ENCODE measurements around the gene KIFC3.
"Not testable (repeated sequence)": the region's sequence is repeated elsewhere in the genome, so short reads cannot be mapped to it uniquely, and the experiment has no call there.

Gene KIFC3

DNA sequence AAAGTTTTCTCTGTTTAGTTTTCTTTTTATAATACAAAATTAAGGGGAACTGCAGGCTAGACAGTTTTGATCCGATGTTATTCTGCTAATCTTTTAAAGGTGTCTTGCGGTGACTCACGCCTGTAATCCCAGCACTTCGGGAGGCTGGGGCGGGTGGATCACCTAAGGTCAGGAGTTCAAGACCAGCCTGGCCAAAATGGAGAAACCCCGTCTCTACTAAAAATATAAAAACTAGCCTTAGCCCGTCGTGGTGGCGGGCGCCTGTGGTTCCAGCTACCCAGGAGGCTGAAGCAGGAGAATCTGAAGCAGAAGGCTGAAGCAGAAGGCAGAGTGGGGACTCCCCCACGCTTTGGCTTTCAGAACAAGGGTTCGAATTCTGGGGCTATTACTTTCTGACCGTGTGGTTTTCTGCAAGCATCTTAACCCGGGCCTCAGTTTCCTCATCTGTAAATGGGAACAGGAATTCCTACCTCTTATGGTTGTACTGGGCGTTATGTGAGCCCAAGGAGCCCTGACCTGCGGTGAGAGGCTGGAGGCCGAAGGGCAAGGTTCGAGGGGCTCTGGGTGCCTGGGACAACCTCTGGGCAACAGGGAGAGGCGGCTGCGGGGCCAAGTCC lies 67.9 kb downstream of the KIFC3 start:
- DNase-seq = no peak

DNA sequence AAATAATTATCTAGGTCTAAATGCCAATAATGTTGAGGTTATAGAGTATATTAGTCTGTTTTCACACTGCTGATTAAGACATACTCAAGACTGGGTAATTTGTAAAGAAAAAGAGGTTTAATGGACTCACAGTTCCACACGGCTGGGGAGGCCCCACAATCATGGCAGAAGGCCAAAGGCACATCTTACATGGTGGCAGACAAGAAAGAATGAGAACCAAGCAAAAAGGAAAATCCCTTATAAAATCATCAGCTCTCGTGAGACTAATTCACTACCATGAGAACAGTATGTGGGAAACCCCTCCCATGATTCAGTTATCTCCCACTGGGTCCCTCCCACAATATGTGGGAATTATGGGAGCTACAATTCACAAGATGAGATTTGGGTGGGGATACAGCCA lies 69.6 kb downstream of the KIFC3 start:
- DNase-seq = no peak

DNA sequence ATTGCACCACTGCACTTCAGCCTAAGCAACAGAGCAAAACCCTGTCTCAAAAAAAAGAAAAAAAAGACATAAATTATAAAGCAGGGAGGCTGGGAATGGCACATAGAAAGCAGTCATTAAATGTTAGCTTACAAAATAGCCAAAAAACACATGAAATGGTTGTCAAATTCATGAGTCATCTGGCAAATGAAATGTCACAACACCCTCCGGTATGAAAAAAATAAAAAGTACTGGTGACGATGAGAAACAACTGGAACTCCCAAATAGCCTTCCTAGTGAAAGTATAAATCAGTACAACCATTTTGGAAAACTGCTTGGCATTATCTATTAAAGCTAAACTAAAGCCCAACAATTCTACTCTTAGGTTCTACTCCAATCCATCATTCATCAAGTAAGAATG lies 70.3 kb downstream of the KIFC3 start:
- DNase-seq = no peak

DNA sequence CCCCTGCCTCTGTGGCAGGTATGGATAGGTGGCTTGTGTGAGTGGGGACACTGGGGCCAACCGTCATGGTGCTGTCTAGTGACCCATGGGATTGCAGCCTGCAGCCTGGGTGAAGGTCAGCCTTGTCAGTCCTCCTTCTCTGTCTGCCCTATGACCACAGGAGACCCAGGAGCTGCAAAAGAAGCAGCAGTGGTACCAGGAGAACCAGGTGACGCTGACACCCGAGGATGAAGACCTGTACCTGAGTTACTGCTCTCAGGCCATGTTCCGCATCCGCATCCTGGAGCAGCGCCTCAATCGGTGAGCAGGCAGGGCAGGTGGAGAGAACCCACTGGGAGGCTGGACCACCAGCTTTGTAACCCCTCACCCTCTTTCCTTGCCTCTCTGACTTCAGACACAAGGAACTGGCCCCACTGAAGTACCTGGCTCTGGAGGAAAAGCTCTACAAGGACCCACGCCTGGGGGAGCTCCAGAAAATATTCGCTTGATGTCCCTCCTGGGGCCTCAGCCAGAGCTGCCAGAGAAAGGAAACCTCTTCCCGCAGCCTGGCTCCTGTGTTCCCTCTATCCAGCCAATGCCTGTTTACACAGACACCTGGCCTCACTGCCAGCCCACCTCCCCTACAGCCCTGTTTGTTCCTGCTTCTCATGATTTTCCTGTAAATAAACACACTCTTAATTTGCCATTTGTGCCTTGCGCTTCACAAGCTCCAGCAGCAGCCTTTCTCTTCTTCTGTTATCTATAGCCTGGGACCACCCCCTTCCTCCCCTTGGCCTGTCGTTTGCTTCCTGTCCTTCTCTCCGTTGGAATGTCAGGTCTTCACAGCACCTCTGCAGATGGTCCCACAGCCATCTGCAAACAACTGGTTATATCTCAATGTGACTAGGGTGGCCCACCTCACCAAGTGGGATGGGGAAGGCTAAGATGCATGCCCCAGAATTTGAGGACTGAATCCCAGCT lies 71.2 kb downstream of the KIFC3 start:
- no peak for DNase-seq

DNA sequence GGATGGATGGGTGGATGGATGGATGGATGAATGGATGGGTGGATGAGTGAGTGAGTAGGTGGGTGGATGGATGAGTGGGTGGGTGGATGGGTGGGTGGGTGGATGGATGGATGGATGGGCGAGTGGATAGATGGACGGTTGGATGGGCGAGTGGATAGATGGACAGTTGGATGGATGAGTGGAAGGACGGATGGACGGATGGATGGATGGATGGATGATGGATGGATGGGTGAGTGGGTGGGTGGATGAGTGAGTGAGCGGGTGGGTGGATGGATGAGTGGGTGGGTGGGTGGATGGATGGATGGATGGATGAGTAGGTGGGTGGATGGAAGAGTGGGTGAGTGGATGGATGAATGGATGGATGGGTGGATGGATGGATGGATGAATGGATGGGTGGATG lies 72.4 kb downstream of the KIFC3 start:
- DNase-seq = not testable (repeated sequence)

DNA sequence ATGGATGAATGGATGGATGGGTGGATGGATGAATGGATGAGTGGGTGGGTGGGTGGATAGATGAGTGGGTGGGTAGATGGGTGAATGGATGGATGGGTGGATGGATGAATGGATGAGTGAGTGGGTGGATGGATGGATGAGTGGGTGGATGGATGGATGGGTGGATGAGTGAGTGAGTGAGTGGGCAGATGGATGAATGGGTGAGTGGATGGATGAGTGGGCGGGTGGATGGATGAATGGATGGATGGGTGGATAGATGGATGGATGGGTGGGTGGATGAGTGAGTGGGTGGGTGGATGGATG lies 73.2 kb downstream of the KIFC3 start:
- DNase-seq = no peak

DNA sequence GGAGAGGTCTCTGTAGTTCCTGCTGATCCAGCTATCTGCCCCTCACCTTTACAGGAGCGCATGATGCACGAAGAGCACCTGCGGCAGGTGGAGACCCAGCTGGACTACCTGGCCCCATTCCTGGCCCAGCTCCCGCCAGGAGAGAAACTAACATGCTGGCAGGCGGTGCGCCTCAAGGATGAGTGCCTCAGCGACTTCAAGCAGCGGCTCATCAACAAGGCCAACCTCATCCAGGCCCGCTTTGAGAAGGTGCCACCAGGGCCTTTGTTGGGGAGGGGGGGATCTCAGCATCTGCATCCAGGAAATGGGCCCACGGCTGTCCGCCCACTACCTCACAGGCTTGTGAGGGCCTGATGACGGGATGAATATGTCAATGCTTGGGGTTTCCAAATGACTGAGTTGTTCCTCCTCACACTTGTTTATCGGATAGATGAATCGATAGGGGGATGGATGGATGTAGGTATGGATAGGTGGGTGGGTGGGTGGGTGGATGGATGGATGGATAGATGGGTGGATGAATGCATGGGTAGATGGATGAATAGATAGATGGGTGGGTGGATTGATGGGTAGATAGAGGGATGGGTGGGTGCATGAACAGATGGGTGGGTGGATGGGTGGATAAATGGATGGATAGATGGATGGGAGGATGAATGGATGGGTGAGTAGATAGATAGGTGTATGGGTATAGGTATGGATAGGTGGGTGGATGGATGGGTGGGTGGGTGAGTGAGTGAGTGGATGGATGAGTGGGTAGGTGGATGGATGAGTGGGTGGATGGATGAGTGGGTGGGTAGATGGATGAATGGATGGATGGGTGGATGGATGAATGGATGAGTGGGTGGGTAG lies 73.7 kb downstream of the KIFC3 start:
- no peak for DNase-seq

DNA sequence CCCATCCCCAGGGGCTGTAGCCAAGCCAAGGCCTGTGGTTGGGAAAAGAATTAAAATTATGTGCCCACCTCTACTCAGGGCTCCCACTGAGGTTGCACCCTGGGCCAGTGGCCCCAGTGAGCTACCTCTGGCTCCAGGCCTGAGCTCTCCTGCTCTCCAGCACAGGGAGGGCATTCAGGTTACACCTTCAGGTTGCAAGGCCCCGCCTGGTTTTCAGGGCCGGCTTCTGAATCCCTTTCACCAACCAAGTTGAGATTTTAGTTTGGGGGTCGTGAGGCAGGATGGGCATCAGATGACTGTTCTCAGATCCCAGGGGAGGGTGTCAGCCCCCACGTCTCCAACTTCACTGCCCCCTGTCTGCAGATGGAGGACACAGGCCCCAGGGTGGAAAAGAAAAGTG lies 74.7 kb downstream of the KIFC3 start:
- no peak for DNase-seq

DNA sequence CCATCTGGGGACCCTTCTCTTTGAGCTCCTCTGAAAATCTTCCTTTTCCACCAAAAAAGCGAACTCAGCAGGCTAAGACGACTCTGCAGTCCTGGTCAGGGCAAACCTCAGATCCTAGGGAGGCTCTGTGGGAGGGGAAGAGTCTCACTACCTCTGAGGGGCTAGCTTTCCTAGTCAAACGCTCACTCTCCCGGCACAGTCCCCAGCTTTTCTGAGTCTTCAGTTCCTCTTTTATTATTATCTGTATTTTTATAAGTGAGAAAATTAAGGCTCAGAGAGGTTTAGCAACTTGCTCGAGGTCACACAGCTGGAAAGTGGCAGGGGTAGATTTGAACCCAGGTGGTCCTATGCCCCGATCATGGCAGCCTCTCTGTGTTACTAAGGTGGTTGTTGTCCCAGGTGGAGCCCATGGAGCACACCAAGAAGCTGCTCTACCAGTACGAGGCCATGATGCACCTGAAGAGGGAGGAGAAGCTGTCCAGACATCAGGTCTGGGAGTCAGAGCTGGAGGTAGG lies 75.8 kb downstream of the KIFC3 start:
- no peak for DNase-seq

DNA sequence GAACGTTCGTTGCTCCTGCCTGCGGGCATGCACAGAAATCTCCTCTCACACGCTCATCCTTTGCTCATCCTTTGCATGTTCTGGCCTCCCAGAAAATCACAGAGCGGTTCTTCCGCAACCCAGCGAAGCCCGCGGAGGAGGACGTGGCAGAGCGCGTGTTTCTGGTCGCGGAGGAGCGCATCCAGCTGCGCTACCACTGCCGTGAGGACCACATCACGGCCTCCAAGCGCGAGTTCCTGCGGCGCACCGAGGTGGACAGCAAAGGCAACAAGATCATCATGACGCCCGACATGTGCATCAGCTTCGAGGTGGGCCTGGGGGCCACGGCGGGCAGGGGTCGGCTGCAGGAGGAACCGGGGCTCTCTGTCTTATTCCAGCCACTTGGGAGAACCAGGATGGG lies 76.3 kb downstream of the KIFC3 start:
- no peak for DNase-seq

DNA sequence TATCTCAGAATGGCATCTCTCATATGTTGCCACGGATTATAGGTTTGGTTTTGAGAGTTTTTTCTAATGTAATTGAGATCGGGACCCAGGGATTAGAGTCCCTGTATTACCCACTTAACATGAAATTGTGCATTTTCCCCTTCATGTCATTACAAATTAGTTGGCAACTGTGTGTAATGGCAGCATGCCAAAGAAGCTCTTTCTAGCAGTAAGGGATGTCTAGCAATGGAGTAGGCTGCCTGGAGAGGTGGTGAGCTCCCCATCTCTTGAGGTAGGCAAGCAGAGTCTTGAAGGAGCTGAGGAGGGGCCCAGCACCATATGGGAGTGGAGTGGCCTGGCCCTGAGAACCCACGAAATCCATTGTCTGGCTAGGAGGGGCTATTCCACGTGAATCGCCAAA lies 76.7 kb downstream of the KIFC3 start:
- DNase-seq = no peak

DNA sequence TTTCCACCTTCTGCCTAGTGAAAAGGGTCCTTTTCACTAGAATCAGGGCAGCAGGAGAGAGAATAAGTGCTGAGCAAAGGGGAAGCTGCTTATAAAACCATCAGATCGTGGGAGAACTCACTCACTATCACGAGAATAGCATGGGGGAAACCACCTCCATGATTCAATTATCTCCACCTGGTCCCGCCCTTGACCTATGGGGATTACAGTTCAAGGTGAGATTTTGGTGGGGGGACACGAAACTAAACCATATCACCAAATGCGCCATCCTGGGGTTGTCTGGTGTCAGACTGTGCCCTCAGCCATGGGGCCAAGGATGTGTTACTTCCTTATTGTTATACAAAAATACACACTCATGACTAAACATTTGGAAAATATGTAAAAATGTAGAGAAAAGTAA lies 77.1 kb downstream of the KIFC3 start:
- DNase-seq = no peak

DNA sequence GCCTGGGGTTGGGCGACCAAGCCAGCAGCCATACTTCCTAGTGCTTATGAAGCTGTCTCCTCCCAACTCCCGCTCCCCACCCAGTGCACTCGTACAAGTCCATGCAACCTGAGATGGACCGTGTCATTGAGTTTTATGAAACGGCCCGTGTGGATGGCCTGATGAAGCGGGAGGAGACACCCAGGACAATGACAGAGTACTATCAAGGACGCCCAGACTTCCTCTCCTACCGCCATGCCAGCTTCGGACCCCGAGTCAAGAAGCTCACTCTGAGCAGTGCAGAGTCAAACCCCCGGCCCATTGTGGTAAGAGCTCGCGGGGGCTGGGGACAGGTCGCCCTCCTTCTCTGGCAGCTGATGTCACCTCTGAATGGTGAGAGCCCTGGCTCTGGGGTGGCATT lies 77.8 kb downstream of the KIFC3 start:
- no peak for DNase-seq

DNA sequence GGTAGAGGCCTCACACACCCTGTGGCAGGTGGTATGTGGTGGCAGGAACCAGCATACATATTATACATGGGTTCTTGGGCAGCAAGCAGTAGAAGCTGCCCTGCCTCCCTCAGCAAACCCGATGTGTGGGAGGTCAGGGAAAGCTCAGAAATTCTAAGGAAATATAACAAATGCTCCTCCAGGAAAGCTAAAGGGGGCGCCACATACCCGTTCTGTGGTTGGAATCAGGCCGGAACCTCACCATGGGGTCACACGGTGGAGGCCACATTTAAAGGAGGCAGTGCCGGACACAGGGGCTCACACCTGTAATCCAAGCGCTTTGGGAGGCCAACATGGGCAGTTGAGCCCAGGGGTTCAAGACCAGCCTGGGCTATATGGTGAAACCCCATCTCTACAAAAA lies 79.1 kb downstream of the KIFC3 start:
- no peak for DNase-seq

DNA sequence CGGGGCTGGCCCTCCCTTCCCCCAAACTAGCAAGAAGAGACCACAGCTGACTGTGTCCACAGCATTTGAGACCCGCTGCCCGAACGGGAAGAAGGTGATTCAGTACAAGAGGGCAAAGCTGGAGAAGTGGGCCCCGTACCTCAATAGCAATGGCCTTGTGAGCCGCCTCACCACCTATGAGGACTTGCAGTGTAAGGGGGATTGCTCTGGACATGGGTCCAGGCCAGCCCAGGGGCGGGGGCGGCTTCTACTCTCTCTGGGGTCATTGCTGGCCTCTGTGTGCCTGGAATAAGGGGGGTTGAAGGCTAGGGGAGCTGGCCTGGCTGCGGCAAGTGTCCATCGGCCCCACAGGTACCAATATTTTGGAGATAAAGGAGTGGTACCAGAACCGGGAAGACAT lies 79.6 kb downstream of the KIFC3 start:
- no peak for DNase-seq

DNA sequence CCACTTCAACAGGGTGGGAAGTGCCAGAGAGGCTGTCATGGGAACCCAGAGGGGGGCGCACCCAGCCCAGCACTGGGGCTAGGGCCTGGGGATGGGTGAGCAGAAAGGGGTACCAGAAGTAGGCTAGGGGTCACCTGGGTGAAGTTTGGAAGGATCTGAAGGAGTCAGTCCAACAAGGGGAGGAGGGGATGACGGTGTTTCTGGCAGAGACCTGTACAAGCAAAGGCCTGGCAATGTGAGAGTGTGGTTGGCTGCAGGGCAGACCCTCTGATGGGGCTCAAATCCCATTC lies 80.1 kb downstream of the KIFC3 start:
- DNase-seq = no peak

DNA sequence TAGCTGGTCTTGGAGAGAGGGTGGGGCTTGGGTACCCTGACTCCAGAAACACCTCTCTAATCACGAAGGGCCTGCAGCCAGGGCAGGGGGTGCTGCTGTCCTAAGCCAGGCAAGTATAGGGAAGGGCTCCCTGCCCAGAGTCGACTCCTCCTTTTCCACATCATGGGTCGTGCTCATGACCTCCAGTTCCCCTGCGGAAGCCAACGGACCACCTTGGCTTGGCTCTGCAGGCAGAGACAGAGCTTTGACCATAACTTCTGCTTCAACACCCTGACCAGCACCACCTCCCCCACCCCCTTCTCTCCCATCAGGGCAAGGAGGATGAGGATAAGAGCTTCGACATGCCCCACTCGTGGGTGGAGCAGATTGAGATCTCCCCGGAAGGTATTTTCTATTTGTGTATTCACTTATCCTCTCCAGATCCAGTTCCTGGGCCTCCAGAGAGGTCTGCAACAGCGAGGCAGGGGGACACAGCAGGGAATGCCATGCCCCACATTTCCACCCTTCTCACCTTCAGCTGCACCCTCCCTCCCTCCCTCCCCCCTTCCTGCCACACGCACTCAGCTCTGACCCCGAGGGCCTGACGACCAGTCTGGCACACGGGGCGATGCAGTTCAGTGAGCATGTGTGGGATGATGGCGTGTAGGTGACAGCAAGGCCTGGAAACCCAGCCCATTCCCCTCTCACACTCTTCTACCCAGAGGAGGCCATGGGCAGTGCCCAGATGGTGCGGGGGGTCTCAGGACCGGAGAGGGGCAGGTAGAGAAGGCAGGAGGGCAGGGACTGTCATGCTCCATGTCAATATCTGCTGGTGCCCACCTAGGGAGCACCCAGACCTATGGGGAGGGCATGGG lies 80.7 kb downstream of the KIFC3 start:
- DNase-seq = no peak

DNA sequence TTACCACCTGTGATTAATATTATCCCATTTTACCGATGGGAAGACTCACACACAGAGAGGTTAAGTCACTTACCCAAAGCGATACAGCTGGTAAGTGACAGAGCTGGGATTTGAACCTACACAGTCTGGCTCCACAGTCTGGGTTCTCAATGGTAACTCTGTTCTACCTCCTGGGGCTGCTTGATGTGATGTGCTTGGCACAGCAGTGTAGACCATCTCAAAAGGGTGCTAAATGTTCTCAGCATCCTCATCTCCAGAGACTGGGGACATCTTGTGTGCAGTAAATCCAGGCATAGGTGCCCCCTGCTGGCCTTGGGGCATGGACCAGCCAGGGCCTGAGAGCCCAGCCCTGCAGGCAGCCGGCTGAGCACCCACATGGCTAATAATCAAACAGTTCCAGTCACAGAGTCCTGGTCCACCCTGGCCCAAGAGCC lies 82.1 kb downstream of the KIFC3 start:
- peak; percentile 70 for DNase-seq

DNA sequence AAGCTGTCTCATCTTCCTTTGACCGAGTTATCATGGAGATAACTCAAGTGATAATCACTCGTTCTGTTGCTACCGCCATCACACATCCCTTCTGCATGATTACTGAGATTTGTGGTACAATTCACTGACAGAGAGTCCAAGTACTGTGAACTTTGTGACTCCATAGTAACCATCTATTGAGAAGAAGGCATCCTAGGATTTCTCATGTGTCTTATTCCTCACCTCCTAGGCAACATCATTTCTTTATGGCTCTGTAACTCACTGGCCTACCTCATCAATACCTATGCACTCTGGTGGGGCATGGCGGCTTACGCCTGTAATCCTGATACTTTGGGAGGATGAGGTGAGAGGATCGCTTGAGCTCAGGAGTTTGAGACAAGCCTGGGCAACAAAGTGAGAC lies 88.2 kb downstream of the KIFC3 start:
- no peak for DNase-seq

DNA sequence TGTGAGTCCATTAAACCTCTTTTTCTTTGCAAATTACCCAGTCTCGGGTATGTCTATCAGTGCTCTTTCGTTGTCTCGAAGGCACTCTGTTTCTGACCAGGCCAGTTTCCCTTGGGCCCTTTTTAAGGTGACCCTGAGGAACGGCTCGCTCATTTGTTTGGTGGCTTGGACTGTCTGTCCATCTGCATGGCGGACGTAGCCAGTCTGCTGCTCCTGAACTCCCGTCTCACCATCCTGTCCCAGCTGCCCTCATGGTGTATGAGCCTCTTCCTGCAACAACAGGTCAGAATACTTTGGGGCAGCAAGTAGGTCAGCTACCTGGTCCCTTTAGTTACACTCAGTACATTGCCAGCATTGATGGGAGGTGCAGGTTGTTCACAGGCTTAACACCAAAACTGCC lies 88.7 kb downstream of the KIFC3 start:
- DNase-seq = no peak

DNA sequence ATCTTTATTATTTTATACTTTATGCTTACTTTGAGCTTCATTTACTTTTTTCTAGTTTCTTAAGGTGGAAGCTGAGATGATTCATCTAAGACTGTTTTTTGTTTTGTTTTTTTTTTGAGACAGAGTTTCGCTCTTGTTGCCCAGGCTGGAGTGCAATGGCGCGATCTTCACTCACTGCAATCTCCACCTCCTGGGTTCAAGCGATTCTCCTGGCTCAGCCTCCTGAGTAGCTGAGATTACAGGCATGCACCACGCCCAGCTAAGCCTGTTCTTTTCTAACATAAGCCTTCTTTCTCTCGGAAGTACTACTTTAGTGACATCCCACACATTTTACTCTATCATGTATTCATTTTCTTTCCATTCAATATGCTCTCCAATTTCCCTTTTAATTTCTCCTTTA lies 89.7 kb downstream of the KIFC3 start:
- not testable (repeated sequence) for DNase-seq

DNA sequence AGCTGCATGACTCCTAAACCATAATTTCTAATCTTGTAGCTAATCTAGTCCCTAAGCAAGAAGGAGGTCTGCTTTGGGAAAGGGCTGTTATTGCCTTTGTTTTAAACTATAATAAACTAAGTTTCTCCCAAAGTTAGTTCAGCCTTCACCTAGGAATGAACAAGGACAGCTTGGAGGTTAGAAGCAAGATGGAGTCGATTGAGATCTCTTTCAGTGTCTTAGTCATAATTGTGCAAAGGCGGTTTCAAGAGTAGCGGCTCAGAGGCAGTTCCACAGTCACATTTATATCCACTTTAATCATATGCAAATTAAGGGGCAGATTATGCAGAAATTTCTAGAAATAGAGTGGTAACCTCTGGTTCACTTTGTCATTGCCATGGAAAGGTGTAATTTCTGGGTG lies 90.3 kb downstream of the KIFC3 start:
- DNase-seq = no peak

DNA sequence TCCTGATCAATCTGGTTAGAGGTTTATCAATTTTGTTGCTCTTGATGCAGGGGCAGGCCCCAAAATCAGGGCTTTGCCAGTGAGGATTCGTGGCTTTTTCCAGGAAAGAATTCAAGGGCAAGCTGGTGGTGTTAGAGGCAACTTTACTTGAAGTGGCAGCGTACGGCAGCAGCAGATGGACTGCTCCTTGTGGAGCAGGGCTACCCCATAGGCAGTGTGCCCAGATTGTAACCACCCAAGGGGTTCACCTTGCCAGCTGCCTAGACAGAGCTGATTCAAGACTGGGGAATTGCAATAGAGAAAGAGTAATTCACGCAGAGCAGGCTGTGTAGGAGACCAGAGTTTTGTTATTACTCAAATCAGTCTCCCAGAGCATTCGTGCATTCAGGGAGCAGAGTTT lies 90.9 kb downstream of the KIFC3 start:
- no peak for DNase-seq

All from activated CD8-positive, alpha-beta memory T cell treated with anti-CD3 and anti-CD28 coated beads, Interleukin-2, amount 50 U/mL, for 48 hours (primary cell).